COLO668 (cell line): ENCODE results near the gene TMEM239.

Experiments
- DNase-seq: peaks from one replicate; lab custom pipeline; 2025; ENCODE audit not compliant: unreplicated experiment; lab: John Stamatoyannopoulos, UW

The TMEM239 gene

DNA sequence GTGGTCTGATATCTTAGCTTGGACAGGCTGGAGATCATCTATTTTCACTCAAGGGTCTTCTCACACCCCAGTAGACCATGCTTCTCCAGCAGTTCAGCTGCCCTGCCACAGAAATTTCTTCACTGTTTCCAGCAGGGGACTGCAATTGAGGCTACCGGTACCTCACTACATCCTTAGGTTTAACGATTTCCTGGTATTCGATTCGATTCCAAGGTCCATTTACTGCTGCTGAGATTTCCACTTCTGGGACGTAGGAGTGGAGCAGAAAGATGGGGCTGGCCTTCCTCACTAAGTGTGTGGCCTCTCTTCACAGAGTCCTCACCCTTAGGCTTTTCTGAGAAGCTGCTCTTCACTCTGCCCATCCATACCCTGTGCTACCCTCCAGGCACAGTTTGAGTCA is 30.5 kb downstream of the TMEM239 start:
- DNase-seq = no peak

DNA sequence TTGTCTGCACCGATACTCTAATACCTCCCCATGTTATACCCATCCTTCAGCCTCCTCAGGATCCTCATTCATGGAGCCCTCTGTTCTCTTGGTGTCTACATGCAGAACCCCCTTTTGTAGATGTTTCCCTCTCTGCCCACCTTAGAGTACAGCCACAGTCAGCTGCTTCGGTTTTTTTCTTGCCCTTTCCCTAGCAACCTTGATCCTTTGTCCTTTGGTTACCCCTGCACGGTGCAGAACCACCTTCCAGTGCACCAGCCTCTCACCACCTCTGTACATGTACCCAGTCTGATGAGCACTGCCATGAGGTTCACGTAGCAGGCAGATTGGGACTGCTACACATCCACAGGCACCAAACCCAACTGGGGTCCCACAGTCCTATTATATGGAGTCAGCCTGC is 31.6 kb downstream of the TMEM239 start:
- no peak for DNase-seq

DNA sequence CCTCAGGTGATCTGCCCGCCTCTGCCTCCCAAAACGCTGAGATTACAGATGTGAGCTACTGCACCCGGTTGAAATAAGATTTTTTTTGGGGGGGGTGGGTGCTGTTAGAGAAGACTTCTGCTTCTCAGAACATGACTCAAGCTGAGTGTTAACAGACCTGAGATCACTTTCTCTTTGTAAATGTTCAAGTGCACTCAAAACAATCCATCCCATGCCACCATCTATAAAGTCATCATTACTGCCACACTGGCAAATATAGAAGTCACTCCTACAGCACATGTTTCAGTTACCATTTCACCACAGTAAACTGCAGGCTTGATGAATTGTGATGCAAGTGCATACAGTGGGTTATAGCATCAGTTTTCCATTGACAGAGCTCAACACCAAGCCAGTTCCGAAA is 33.4 kb downstream of the TMEM239 start:
- no peak for DNase-seq

DNA sequence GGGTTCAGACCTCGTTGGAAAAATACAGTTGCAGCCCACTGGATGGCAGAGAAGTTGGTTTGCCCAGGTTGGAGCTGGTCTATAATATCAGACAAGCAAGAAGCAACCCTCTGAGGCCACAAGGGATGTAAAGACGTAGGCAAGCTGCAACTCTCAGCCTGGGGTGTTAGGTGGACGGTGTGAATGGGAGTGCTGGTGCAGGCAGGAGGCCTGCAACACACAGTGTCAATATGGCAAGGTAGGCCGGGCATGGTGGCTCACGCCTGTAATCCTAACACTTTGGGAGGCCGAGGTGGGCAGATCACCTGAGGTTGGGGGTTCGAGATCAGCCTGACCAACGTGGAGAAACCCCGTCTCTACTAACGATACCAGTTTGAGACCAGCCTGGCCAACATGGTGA is 34.9 kb downstream of the TMEM239 start:
- no peak for DNase-seq

DNA sequence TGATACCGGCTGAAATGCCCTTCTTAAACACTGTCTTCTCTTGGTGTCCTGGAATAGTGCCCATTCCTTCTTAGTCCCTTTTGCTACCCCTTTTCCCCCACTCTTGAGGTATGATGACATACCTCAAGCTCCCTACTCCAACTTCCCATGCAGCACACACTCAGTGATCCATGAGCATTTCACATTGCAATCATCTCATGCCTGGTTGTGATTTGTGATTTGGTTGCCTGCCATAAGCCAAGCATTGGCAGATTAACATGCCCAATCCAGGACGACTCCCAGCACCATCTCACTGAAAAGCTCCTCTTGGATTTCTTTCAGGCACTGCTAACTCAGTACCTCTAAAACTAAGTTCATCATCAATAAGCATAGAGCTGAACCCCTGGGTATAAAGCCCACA is 42.4 kb downstream of the TMEM239 start:
- no peak for DNase-seq

DNA sequence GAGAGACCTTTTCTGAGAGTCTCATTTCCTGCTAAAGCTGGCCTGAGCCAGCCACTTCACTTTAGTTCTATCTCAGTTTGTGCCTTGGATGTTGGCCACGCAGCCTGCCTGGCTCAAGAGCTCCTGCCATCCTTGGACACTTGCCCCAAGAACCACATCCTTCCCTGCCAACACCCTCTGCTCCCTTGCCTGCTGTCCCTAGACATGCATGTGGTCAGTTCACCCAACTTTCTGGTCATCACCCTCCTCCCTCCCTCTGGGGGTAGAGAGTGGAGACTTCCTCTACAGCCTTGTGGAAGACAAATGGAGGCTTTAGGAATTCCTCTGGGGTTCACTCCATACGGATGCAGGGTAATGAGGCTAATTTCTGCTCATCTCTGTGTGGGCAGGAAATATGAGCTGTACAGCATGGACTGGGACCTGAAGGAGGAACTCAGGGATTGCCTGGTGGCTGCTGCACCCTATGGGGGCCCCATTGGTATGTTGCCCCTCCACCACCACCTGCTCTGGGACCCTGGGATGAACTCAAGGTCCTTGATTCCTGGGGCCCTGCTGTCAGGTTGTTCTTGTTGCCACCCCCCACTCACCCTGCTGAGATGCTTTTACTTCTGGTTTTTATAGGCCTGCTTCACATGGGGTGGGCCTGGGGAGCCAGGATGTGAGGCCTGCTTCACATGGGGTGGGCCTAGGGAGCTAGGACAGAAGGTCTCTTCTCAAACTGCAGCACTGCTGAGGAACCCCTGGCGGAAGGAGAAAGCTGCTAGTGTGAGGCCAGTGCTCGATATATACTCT is 43.4 kb downstream of the TMEM239 start:
- DNase-seq = no peak

DNA sequence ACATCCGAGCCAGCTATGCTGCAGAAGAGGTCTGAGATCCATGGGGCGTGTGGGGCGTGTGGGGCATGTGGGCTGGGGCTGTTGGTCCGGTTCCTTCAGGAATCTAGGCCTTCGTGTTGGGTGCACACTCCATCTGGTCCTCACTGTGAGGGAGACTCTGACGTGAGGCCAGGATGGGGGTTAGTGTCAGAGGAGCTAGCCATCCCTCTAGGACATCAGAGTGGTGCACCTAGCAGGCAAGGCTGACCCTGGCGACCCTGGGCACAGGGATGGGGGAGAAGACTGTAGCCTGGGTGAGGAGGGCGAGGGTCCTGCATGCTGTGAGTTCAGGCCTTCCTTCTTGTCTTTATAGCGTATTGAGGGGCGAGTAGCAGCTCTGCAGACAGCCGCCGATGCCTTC is 48.5 kb downstream of the TMEM239 start:
- DNase-seq = no peak

DNA sequence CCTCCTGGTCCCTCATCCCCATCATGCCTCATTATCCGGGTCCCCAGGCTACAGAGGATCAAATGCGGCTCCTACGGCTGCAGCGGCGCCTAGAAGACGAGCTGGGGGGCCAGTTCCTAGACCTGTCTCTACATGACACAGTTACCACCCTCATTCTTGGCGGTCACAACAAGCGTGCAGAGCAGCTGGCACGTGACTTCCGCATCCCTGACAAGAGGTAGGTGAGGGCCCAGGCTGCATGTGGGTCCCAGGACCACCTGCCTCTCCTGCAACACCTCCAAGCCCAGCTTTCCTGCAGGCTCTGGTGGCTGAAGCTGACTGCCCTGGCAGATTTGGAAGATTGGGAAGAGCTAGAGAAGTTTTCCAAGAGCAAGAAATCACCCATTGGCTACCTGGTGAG is 48.9 kb downstream of the TMEM239 start:
- no peak for DNase-seq

DNA sequence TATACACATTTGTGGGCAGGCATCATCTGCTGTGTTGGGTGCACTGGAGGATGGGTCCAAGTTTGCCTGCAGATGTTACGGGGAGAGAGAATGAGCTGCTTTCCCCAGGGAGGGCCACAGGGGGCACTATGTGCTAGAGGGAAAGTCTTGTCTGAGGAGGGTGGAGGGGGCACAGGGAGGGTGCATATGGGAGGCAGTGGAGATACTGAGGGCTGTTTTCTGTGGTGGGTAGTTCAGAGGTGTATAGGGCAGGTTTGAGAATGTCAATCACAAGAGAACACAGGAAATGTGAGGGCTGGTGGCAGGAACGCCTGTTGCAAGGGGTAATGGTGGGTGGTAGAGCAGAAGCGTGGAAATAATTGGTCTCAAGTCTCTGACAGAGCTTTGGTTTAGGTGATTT is 49.5 kb downstream of the TMEM239 start:
- no peak for DNase-seq

DNA sequence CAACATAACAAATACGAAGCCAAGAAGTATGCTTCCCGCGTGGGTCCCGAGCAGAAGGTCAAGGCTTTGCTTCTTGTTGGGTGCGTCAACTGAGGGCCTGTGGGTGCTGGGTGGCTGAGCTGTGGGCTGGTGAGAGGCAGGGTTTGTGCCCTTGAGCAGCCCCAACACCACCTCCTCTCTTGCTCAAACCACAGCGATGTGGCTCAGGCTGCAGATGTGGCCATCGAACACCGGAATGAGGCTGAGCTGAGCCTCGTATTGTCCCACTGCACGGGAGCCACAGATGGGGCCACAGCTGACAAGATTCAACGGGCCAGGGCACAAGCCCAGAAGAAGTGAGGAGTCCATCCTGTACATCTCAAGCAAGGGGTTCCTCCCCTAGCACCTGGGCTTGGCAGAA is 50.1 kb downstream of the TMEM239 start:
- DNase-seq = no peak

DNA sequence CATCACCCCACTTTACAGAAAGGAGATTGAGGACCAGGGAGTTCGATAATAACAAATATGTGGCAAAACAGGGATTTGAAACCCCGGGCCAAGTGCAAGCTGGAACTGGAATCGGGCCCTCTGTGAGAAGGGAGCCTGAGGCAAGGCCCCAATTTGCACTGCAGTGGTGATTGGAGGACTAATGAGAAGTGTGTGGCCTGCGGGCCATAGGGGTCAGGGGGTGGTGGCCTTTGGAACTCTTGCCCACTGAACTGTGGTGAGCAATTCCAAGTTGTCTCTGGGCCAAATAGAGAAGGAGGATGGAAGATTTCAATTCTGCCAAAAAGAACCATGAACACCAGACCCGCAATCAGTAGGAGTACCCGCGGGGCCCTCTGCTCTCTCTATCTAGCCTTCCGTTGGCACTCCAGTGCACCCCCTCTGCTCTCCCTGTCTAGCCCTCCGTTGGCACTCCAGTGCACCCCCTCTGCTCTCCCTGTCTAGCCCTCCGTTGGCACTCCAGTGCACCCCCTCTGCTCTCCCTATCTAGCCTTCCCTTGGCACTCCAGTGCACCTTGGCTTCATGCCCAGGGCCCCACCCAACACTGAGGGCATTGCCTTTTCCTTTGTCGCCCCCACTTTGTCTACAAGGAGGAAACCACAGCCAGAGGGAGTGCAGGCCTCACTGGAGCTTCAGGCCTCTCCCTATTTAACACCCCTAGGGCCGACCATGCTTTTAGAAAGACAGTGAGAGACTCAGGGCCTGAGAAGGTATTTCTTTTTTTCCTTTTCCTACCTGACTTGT is 51.1 kb downstream of the TMEM239 start:
- DNase-seq = no peak
